ENCODE data around the gene CASP8AP2. TPM values are rescaled to one million over a fixed set of nuclear protein-coding genes. Genes with fewer than 3 reads are reported as not detected.
A peak's percentile ranks its signal among the peaks of the same experiment; 100 is the strongest.
"Not testable (repeated sequence)": the region's sequence is repeated elsewhere in the genome, so short reads cannot be mapped to it uniquely, and the experiment has no call there.

The CASP8AP2 gene
- 10 to 100 TPM; 23.0 to 29.1 (median 26.1) TPM for polyA plus RNA-seq (ENCODE audit: insufficient read length in 3 of 3)

DNA sequence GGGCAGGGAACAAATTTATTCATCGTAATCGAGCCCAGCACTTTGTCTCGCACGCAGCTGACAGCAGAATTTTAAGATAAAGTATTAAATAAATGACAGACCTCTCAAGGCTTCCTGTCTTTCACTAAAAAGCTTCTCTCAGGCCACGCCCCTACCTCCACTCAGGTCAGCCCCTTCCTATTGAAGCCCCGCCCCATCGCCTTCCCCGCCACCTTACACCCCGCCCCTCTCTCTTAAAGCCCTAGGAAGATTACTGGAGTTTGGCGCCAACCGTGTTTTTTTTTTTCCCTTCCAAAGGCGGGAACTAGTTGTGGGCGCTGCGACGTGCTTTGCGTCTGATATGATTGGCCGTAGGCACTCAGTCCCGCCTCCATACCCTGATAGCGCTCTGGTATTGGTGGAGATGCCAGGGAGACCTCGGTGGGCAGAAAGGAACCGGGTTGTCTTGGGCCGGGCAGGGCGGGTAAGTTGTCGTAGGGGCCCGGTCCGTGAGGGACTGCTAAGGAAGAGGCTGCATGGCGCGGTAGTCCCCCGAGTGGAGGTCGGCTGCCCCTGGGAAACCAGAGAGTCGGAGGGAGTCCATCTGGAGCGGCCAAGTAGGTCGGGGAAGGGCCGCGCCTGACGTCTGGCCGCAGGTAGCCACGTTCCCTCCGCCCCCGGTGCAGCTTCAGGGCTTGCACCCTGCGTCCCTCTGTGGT is at the start of gene CASP8AP2:
Gene CASP8AP2 (plus strand): TSS at position 409 of the 698 bp plus-strand sequence.
- peak; percentile 95 to 97 (median 96) for DNase-seq (ENCODE audit: low read depth in 3 of 3, low spot score in 2 of 3)

GRCh38 chr6:89781070-89782034 is 48.3 kb upstream of the CASP8AP2 start:
- no peak for DNase-seq (ENCODE audit: low read depth in 3 of 3, low spot score in 2 of 3)

DNA sequence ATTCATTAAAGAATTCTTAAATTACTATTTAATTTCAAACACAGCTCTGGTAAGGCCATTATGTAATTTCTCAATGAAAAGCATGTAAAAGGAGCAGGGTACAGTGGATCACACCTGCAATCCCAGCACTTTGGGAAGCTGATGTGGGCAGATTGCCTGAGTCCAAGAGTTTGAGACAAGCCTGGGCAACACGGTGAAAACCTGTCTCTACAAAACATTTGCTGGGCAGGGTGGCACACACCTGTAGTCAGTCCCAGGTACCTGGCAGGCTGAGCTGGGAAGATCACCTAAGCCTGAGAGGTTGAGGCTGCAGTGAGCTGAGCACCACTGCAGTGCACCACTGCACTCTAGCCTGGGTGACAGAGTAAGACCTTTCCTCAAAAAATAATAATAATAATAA is 47.5 kb upstream of the CASP8AP2 start:
- no peak for DNase-seq (ENCODE audit: low read depth in 3 of 3, low spot score in 2 of 3)

GRCh38 chr6:89783293-89783692 is 46.4 kb upstream of the CASP8AP2 start:
- DNase-seq (ENCODE audit: low read depth in 3 of 3, low spot score in 2 of 3): not testable (repeated sequence)

- no peak for DNase-seq (ENCODE audit: low read depth in 3 of 3, low spot score in 2 of 3)
These were observed 44.8 kb upstream of the CASP8AP2 start for GRCh38 chr6:89784838-89785237.

DNA sequence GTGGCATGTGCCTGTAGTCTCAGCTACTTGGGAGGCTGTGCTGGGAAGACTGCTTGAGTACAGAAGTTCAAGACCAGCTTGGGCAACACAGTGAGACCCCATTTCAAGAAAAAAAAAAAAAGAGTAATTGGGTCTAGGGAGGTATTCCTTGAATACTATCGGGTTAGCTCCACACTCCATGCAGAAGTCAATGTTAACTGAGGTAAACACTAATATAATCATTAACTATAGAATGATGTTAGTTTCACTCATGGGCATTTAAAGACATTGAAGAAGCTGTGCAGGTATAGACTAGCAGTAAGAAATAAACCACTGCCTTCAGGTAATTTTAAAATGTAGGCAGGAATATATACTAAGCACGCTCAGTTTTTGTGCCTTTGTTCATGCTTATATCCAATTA is 42.7 kb upstream of the CASP8AP2 start:
- DNase-seq (ENCODE audit: low read depth in 3 of 3, low spot score in 2 of 3): no peak

GRCh38 chr6:89787660-89788328 is 41.9 kb upstream of the CASP8AP2 start:
- DNase-seq (ENCODE audit: low read depth in 3 of 3, low spot score in 2 of 3): no peak

DNA sequence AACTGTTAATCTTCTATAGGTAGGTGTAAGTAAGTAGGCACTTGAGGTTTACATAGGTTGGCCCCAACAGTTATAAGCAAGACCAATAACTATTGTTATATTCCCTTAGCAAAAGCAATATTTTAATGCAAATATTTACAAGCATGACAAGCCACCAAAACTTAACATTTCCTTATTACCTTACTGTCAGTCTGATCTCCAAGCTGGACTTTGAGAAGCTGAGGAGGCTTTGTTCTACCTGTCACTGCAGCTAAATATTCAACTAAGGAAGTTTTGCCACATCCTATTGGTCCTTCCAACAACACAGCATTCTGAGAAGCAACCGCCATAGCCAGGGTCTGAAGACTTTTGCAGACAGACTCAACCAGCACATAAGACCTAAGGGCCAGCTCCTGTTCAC is 39.7 kb upstream of the CASP8AP2 start:
- no peak for DNase-seq (ENCODE audit: low read depth in 3 of 3, low spot score in 2 of 3)

DNA sequence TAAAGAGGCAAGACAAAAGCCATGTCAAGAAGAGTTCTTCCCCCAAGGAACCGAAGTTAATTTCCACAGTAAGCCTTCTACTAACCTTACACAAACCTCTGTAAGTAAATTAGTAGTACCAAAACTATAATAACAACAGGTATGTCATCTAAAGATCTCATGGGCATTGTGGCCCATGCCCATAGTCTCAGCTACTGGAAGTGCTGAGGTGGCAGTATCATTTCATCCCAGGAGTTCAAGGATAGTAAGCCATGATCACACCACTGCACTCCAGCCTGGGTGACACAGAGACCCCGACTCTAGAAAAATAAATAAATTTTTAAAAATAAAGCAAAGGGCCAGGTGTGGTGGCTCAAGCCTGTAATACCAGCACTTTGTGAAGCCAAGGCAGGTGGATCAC is 39.3 kb upstream of the CASP8AP2 start:
- DNase-seq (ENCODE audit: low read depth in 3 of 3, low spot score in 2 of 3): no peak

- DNase-seq (ENCODE audit: low read depth in 3 of 3, low spot score in 2 of 3): no peak
These were observed 36.8 kb upstream of the CASP8AP2 start for GRCh38 chr6:89792881-89793280.

- no peak for DNase-seq (ENCODE audit: low read depth in 3 of 3, low spot score in 2 of 3)
These were observed 36.1 kb upstream of the CASP8AP2 start for GRCh38 chr6:89793586-89793985.

- DNase-seq (ENCODE audit: low read depth in 3 of 3, low spot score in 2 of 3): no peak
These were observed 35.4 kb upstream of the CASP8AP2 start for GRCh38 chr6:89794324-89794723.

DNA sequence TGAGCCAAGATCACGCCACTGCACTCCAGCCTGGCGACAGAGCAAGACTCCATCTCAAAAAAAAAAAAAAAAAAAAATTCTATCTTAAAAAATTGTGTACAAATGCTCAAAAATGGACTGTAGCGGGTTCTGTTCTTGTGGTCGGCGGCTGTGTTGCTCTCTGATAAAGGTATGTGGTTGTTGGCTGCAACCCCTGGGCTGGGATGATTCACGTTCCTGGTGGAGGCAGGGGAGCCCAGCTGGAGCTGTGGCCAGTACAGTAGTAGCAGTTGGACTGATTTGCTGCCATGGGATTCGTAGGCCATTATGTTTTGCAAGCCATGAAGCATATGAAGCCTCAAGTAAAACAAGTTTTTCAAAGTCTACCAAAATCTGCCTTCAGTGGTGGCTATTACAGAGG is 32.4 kb upstream of the CASP8AP2 start:
- DNase-seq (ENCODE audit: low read depth in 3 of 3, low spot score in 2 of 3): no peak

- DNase-seq (ENCODE audit: low read depth in 3 of 3, low spot score in 2 of 3): no peak
These were observed 30.6 kb upstream of the CASP8AP2 start for GRCh38 chr6:89799096-89799495.

DNA sequence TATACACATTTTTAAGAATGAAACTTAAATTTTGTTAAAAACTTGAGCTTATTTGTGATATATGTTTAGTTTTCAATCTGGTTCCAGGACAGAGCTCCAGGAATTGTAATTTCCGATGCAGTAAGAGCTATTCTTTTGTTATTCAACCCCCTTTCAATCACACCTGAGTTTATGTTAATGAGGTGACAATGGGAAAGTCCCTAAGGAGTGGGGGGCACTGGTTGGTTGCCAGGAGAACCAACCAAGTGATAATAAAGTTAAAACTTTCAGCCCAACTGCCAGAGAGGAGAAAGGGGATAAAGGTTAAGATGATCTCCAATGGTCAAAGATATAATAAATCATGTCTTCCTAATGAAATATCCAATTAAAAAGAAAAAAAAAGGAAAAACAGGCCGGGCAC is 29.9 kb upstream of the CASP8AP2 start:
- no peak for DNase-seq (ENCODE audit: low read depth in 3 of 3, low spot score in 2 of 3)

DNA sequence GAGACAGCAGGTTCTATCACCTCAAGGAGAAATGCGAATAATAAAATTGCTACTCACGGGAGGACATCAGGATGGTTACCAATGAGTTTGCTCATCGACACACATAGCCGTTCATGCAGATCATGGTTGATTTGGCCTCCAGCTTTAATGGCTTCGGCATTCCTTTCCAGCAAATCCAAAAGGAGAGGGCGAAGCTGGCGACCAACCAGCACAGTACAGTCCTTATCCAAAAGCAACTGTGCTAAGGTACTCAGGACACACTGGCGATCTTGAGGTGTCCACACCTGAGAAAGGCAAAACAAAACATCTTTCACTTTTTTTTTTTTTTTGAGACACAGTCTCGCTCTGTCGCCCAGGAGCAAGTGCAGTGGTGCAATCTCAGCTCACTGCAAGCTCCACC is 26.4 kb upstream of the CASP8AP2 start:
- no peak for DNase-seq (ENCODE audit: low read depth in 3 of 3, low spot score in 2 of 3)

- no peak for DNase-seq (ENCODE audit: low read depth in 3 of 3, low spot score in 2 of 3)
These were observed 23.8 kb upstream of the CASP8AP2 start for GRCh38 chr6:89805814-89806371.

GRCh38 chr6:89807581-89807980 is 22.1 kb upstream of the CASP8AP2 start:
- DNase-seq (ENCODE audit: low read depth in 3 of 3, low spot score in 2 of 3): no peak

- DNase-seq (ENCODE audit: low read depth in 3 of 3, low spot score in 2 of 3): not testable (repeated sequence)
These were observed 16.3 kb upstream of the CASP8AP2 start for GRCh38 chr6:89813422-89813821.

- no peak for DNase-seq (ENCODE audit: low read depth in 3 of 3, low spot score in 2 of 3)
These were observed 12.2 kb upstream of the CASP8AP2 start for GRCh38 chr6:89817481-89817880.

DNA sequence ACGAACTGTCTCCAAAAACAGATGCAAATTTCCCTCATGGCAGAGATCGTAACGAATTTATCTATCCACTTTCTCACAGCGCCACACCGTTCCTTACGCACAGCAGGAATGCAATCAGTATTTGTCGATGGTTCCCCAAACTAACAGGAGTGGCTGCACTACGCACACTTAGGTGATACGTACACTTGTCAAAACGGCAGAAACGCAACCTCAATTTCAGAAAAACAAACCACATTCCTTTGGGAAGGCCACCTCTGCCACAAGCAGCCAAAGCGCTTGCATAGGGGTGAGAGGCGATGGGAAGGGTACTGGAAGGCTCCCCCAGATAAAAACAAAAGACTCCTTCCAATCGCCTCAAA is 10.7 kb upstream of the CASP8AP2 start:
- peak in 1 of 3 donors; percentile 32 for DNase-seq (ENCODE audit: low read depth in 3 of 3, low spot score in 2 of 3)

All from right renal cortex interstitium (tissue), 3 donors.